Heart left ventricle (tissue), 16 donors: ENCODE data around the gene POLR2L. TPM values are rescaled to one million over a fixed set of nuclear protein-coding genes. Genes with fewer than 3 reads are reported as not detected.

Experiments used
- ATAC-seq, 4 donors: fragments of 200-7000 bp; cut with Tn5 transposase; one replicate each; pipeline ENCODE4 v1.9.1; 2020 to 2022; ENCODE audit warnings: moderate library complexity in 4 of 4, mild to moderate bottlenecking in 3 of 4, moderate number of reproducible peaks in 1 of 4
- DNase-seq, 5 donors: peaks; one replicate each; pipeline ENCODE4 v3.0.0-alpha.2; 2020
- H3K27ac ChIP-seq, 12 donors: fragments of 200-600 bp; sonication (generic) in 4 of 12; one replicate each; pipeline versions ENCODE4 v1.5.0 to v1.8.0; 2016 to 2022; ENCODE audit warnings: mild to moderate bottlenecking in 2 of 12
- H3K27me3 ChIP-seq, 9 donors: fragments of 200-600 bp; sonication (generic) in 2 of 9; one replicate each; pipeline versions ENCODE4 v1.5.1 to v1.8.0; 2016 to 2022; ENCODE audit warnings: mild to moderate bottlenecking in 3 of 9
- H3K36me3 ChIP-seq, 9 donors: fragments of 200-600 bp; sonication (generic) in 2 of 9; one replicate each; pipeline versions ENCODE4 v1.5.0 to v1.8.0; 2018 to 2022; ENCODE audit warnings: mild to moderate bottlenecking in 2 of 9
- H3K4me1 ChIP-seq, 12 donors: fragments of 200-600 bp; sonication (generic) in 4 of 12; one replicate each; pipeline versions ENCODE4 v1.5.0 to v1.8.0; 2016 to 2022; ENCODE audit warnings: mild to moderate bottlenecking in 3 of 12
- H3K4me3 ChIP-seq, 12 donors: fragments of 200-600 bp; sonication (generic) in 4 of 12; one replicate each; pipeline versions ENCODE4 v1.5.0 to v1.8.0; 2017 to 2022; ENCODE audit warnings: mild to moderate bottlenecking in 9 of 12, moderate library complexity in 4 of 12
- H3K9me3 ChIP-seq, 12 donors: fragments of 200-600 bp; sonication (generic) in 4 of 12; one replicate each; pipeline versions ENCODE4 v1.5.0 to v1.8.0; 2016 to 2022; ENCODE audit warnings: mild to moderate bottlenecking in 1 of 12
- CTCF ChIP-seq, 12 donors: fragments of 200-600 bp; sonication (generic) in 4 of 12; IDR thresholded peaks; one replicate each; pipeline versions ENCODE4 v1.5.0 to v1.8.0; 2018 to 2022; ENCODE audit warnings: antibody characterized with exemption in 12 of 12, mild to moderate bottlenecking in 5 of 12
- POLR2A ChIP-seq, 2 donors: fragments of 450-650 bp; IDR thresholded peaks; one replicate each; pipeline ENCODE4 v1.6.1; 2017; ENCODE audit warnings: antibody characterized with exemption in 2 of 2, mild to moderate bottlenecking in 2 of 2, moderate library complexity in 2 of 2
- WGBS, 4 donors: extraction: QIAGEN DNeasy Blood & Tissue Kit in 2 of 4; methylation state at CpG; one replicate each; pipeline versions ENCODE4 v1.1.5 to v1.1.7; 2013 to 2018; 5-methylcytosine and 5-hydroxymethylcytosine counted together
- intact Hi-C, 10 donors: fragments of 100-400 bp; cut with DNase I; formaldehyde crosslinking; loops; one replicate each; pipeline versions ENCODE4 v1.11.1 to v1.14.2; 2022
- polyA plus RNA-seq, 2 donors: library from polyadenylated mRNA; stranded (reverse); fragments of 200-250 nt; gene quantifications; one replicate each; pipeline ENCODE4 v1.2.3, GENCODE V29; 2013
- total RNA-seq, 9 donors: library from RNA; depleted of rRNA in 2 of 9; stranded (reverse); fragments of >200 nt in 2 of 9; fragmentation: NEBNext Ultra II Directional in 3 of 9; extraction: Animal tissue kit (Norgen Biotek cat#: 25700) in 3 of 9; gene quantifications; one replicate each; pipeline versions ENCODE4 v1.1.0 to v1.2.4, GENCODE V29; 2016 to 2023
- donor health status: ischemic (EF 13 %, LVEDD 7.1; RV severe dilation, severe dysfunction).
- donor health status: healthy with polysubstance abuse.
- donor health status: DM: no; HTN: yes; CAD: no.
- donor health status: DM: no; HTN: no; CAD: no.
- donor health status: ischemic (EF 25% LVEDD 6.9; RV normal size, moderate dysfunction).
- donor health status: ischemic (EF 25% LVEDD 5.7; RV mildly dilated, moderate dysfunction).
- donor health status: healthy.
- donor health status: DM: yes; HTN: yes; CAD: no.
- donor health status: ischemic (EF 35%, LVEDD 5.7; RV mildly dilated, moderate dysfunction).
- donor health status: nonischemic (EF 11% LVEDD 7.7; RV severe dilation, severe dysfunction).
- donor health status: DM: yes; HTN: yes; CAD: no.
- donor health status: PGD.
- donor health status: ischemic (EF 29% LVEDD 5.4; RV normal size, mild dysfunction).
- donor health status: nonischemic (EF 23%, LVEDD 6.1; RV moderate dilation, normal function).

The POLR2L gene
- total and polyA plus RNA-seq, 11 donors, result 74.4 to 267 (median 208) TPM

- no peak overlapping the region for H3K27ac ChIP-seq
- DNase-seq (no peak), ATAC-seq (no peak)
- WGBS, 4 donors, result 88 to 93% (median 88%) methylated on average over 4 to 7 of the region's 7 CpGs
- peaks cover 0 to 30% (median 0%) of the 10 kb centered on the region in 9 donors for H3K36me3 ChIP-seq
- H3K27me3 ChIP-seq, result peaks cover 0 to 17% (median 7%) of the 10 kb centered on the region in 9 donors
- H3K4me3 ChIP-seq, result no peak overlapping the region
- H3K9me3 ChIP-seq, result no peaks in the 10 kb centered on the region
- intact Hi-C loops, result loop anchor here in 1 of 10 donors (10.0 kb wide), 1 partner anchor 59 kb away; no protein-coding TSS in a partner anchor
- TF ChIP-seq CTCF (IDR thresholded peaks at IDR 0.05) (no peak), POLR2A (IDR thresholded peaks at IDR 0.05) (no peak)
- peaks cover 6 to 49% (median 26%) of the 10 kb centered on the region in 12 donors for H3K4me1 ChIP-seq
Observed at GRCh38 chr11:793556-793955, 48.8 kb downstream of the POLR2L start.

DNA sequence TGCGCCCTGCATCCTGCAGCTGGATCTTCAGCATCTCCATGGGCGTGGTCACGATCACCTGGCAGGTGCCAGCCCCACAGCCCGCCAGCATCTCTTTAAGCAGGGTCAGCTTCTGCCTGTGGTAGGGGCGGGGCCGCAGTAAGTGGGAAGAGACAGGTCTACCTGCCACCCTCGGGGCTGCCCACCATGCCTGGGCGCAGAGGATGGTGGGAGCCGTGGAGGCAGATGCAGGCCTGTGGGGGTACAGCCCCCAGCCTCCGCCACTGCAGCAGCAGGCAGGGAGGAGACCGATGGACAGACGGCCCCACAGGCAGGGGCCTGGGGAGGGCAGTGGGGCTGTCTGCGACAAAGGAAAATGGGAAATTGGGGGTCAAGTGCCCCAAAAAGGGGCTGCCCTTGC lies 49.5 kb downstream of the POLR2L start:
- peaks cover 0 to 22% (median 7%) of the 10 kb centered on the region in 9 donors for H3K27me3 ChIP-seq
- H3K4me1 ChIP-seq, result peaks cover 6 to 43% (median 22%) of the 10 kb centered on the region in 12 donors
- DNase-seq, result no peak
- H3K27ac ChIP-seq, result no peak overlapping the region
- H3K4me3 ChIP-seq, result no peak overlapping the region
- TF ChIP-seq POLR2A (IDR thresholded peaks at IDR 0.05), result no peak
- TF ChIP-seq CTCF (IDR thresholded peaks at IDR 0.05), result no peak
- ATAC-seq, result no peak
- intact Hi-C loops, result loop anchor here in 1 of 10 donors (10.0 kb wide), 1 partner anchor 58 kb away; no protein-coding TSS in a partner anchor
- peaks cover 0 to 30% (median 0%) of the 10 kb centered on the region in 9 donors for H3K36me3 ChIP-seq
- WGBS, 4 donors, result 94 to 100% (median 94%) methylated on average over 5 to 13 of the region's 13 CpGs
- H3K9me3 ChIP-seq, result no peaks in the 10 kb centered on the region

DNA sequence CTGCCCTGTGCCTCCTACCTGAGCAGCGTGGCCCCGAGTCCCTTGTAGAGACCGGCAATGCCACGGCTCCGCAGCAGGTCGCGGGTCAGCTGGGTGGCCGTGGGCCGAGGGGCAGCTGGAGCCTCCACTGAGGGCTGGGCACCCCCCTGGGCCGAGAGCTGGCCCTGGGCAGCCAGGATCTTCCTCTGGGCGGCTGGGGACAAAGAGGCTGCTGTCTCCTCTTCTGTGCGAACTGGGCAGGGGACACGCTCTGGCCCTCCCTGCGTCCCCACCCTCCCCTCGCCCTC lies 49.9 kb downstream of the POLR2L start:
- Histone ChIP-seq H3K9me3 (no peaks in the 10 kb centered on the region), H3K4me1 (peaks cover 6 to 39% (median 21%) of the 10 kb centered on the region in 12 donors), H3K27me3 (peaks cover 0 to 22% (median 7%) of the 10 kb centered on the region in 9 donors), H3K4me3 (no peak overlapping the region), H3K27ac (no peak overlapping the region), H3K36me3 (peaks cover 0 to 30% (median 0%) of the 10 kb centered on the region in 9 donors)
- DNase-seq (no peak), ATAC-seq (no peak)
- no peak for TF ChIP-seq POLR2A (IDR thresholded peaks at IDR 0.05)
- no peak for TF ChIP-seq CTCF (IDR thresholded peaks at IDR 0.05)
- intact Hi-C loops, result loop anchor here in 1 of 10 donors (10.0 kb wide), 1 partner anchor 58 kb away; no protein-coding TSS in a partner anchor
- 95 to 96% (median 95%) methylated on average over 8 to 15 of the region's 15 CpGs for WGBS, 4 donors

- Histone ChIP-seq H3K36me3 (peaks cover 0 to 30% (median 0%) of the 10 kb centered on the region in 9 donors), H3K27ac (no peak overlapping the region), H3K4me1 (peaks cover 5 to 33% (median 17%) of the 10 kb centered on the region in 12 donors), H3K4me3 (no peak overlapping the region), H3K9me3 (no peaks in the 10 kb centered on the region), H3K27me3 (peaks cover 0 to 22% (median 7%) of the 10 kb centered on the region in 9 donors)
- ATAC-seq, result no peak
- no peak for TF ChIP-seq CTCF (IDR thresholded peaks at IDR 0.05)
- TF ChIP-seq POLR2A (IDR thresholded peaks at IDR 0.05), result no peak
- WGBS, 4 donors, result 93 to 95% (median 94%) methylated on average over 34 to 49 of the region's 49 CpGs
- intact Hi-C loops, result loop anchor here in 1 of 10 donors (10.0 kb wide), 1 partner anchor 57 kb away; no protein-coding TSS in a partner anchor
- DNase-seq, result no peak
Observed at GRCh38 chr11:791658-792534, 50.4 kb downstream of the POLR2L start.
